ENCODE measurements around the gene INPP5A. TPM values are rescaled to one million over a fixed set of nuclear protein-coding genes. Genes with fewer than 3 reads are reported as not detected.

INPP5A gene
- total RNA-seq, 1 experiment from 2014 or later = 22.6 TPM

GRCh38 chr10:132630156-132630555 lies 92.6 kb downstream of the INPP5A start:
- H3K4me2 ChIP-seq (ENCODE audit: low read length) = no peak overlapping the region
- no peaks in the 10 kb centered on the region for H3K9me3 ChIP-seq (ENCODE audit: low read length)
- ChIA-PET POLR2A (ENCODE audit: unreplicated experiment) (no interaction called here), CTCF (no interaction called here)
- ATAC-seq (no peak), DNase-seq (no peak)
- 0 out of 2 replicates have a peak, but pooled peaks cover 3% of the 10 kb centered on the region for H3K4me1 ChIP-seq (ENCODE audit: insufficient read depth, low read length)
- no peak overlapping the region for H3K9ac ChIP-seq (ENCODE audit: low read length)
- no peaks in the 10 kb centered on the region for H3F3A ChIP-seq (ENCODE audit: low read length, unreplicated experiment)
- H4K20me1 ChIP-seq (ENCODE audit: low read length) = no peaks in the 10 kb centered on the region
- no peaks in the 10 kb centered on the region for H3K36me3 ChIP-seq (ENCODE audit: low read depth, low read length)
- no peak overlapping the region for H3K4me3 ChIP-seq (ENCODE audit: low read length)
- no peaks in the 10 kb centered on the region for H3K27me3 ChIP-seq (ENCODE audit: low read length)
- H3K79me2 ChIP-seq (ENCODE audit: low read length) = no peaks in the 10 kb centered on the region
- intact Hi-C loops (cut with micrococcal nuclease) = no loop called here
- no TSS peak for BruUV-seq (replicated peaks)
- TF ChIP-seq EZH2 (IDR thresholded peaks at IDR 0.05; ENCODE audit: low read length, unreplicated experiment) (no peak), EZH2phosphoT487 (IDR thresholded peaks at IDR 0.05; ENCODE audit: borderline replicate concordance, low read length) (no peak)
- no peak overlapping the region for H2AFZ ChIP-seq (ENCODE audit: low read length)
- H3K27ac ChIP-seq (ENCODE audit: low read length) = no peak overlapping the region
- H3K9me2 ChIP-seq (replicated peaks; ENCODE audit: low read length) = no peaks in the 10 kb centered on the region

DNA sequence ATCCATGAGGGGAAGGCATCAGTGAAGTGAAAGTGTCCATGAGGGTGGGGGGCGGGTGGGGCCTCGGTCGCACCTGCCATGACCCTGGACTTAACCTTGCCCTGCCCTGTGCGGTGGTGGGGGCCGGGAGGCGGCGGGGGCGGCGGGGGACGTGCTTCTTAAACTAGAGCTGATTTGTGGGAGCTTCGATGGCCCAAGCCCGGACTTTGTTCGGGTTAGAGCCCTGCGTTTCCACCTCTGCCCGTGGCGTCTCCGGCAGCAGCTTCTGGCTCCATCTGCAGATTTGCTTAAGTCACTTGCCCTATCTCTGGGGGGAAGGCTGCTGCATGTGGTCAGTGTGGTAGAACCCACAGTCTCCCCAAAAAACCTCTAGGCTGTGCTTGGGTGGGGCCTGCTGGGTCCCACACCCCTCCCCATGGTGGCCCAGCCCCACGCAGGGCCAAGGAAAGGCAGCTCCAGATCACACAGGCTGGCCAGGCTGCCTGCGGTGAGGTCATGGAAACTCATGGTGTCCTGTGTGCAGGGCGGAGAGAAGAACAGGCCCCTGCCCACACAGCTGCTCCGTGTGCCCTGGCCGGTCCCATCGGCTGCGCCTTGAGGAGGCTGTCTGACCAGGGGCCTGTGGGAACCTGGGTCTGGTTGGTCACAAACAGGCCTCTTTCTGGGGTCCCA lies 93.2 kb downstream of the INPP5A start:
- BruUV-seq (replicated peaks) = no TSS peak
- no peak overlapping the region for H2AFZ ChIP-seq (ENCODE audit: low read length)
- no peak overlapping the region for H3K4me2 ChIP-seq (ENCODE audit: low read length)
- H3K9me3 ChIP-seq (ENCODE audit: low read length) = no peaks in the 10 kb centered on the region
- no peaks in the 10 kb centered on the region for H3K36me3 ChIP-seq (ENCODE audit: low read depth, low read length)
- no peak overlapping the region for H3K27ac ChIP-seq (ENCODE audit: low read length)
- H3K27me3 ChIP-seq (ENCODE audit: low read length) = no peaks in the 10 kb centered on the region
- no peaks in the 10 kb centered on the region for H4K20me1 ChIP-seq (ENCODE audit: low read length)
- no peak for TF ChIP-seq EZH2phosphoT487 (IDR thresholded peaks at IDR 0.05; ENCODE audit: borderline replicate concordance, low read length)
- TF ChIP-seq, protein P1, sequence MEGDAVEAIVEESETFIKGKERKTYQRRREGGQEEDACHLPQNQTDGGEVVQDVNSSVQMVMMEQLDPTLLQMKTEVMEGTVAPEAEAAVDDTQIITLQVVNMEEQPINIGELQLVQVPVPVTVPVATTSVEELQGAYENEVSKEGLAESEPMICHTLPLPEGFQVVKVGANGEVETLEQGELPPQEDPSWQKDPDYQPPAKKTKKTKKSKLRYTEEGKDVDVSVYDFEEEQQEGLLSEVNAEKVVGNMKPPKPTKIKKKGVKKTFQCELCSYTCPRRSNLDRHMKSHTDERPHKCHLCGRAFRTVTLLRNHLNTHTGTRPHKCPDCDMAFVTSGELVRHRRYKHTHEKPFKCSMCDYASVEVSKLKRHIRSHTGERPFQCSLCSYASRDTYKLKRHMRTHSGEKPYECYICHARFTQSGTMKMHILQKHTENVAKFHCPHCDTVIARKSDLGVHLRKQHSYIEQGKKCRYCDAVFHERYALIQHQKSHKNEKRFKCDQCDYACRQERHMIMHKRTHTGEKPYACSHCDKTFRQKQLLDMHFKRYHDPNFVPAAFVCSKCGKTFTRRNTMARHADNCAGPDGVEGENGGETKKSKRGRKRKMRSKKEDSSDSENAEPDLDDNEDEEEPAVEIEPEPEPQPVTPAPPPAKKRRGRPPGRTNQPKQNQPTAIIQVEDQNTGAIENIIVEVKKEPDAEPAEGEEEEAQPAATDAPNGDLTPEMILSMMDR (conservative IDR thresholded peaks at IDR 0.05; ENCODE audit: low read depth, low read length) = no peak
- no peak for TF ChIP-seq EZH2 (IDR thresholded peaks at IDR 0.05; ENCODE audit: low read length, unreplicated experiment)
- no peaks in the 10 kb centered on the region for H3K9me2 ChIP-seq (replicated peaks; ENCODE audit: low read length)
- no peak for ATAC-seq
- CTCF ChIA-PET = no interaction called here
- H3K9ac ChIP-seq (ENCODE audit: low read length) = no peak overlapping the region
- intact Hi-C loops (cut with micrococcal nuclease) = no loop called here
- no peaks in the 10 kb centered on the region for H3K79me2 ChIP-seq (ENCODE audit: low read length)
- DNase-seq = no peak
- H3K4me1 ChIP-seq (ENCODE audit: insufficient read depth, low read length) = 0 out of 2 replicates have a peak, but pooled peaks cover 3% of the 10 kb centered on the region
- no peak overlapping the region for H3K4me3 ChIP-seq (ENCODE audit: low read length)
- POLR2A ChIA-PET (ENCODE audit: unreplicated experiment) = no interaction called here
- H3F3A ChIP-seq (ENCODE audit: low read length, unreplicated experiment) = no peaks in the 10 kb centered on the region

GRCh38 chr10:132631338-132631735 lies 93.8 kb downstream of the INPP5A start:
- no peak overlapping the region for H3K9ac ChIP-seq (ENCODE audit: low read length)
- DNase-seq (no peak), ATAC-seq (no peak)
- no peak overlapping the region for H3K4me3 ChIP-seq (ENCODE audit: low read length)
- TF ChIP-seq EZH2phosphoT487 (IDR thresholded peaks at IDR 0.05; ENCODE audit: borderline replicate concordance, low read length) = no peak
- no peak for TF ChIP-seq EZH2 (IDR thresholded peaks at IDR 0.05; ENCODE audit: low read length, unreplicated experiment)
- TF ChIP-seq, protein P1 (conservative IDR thresholded peaks at IDR 0.05; ENCODE audit: low read depth, low read length) = no peak
- no TSS peak for BruUV-seq (replicated peaks)
- intact Hi-C loops (cut with micrococcal nuclease) = no loop called here
- no peak overlapping the region for H3K27ac ChIP-seq (ENCODE audit: low read length)
- no peak overlapping the region for H2AFZ ChIP-seq (ENCODE audit: low read length)
- H3K4me1 ChIP-seq (ENCODE audit: insufficient read depth, low read length) = 0 out of 2 replicates have a peak, but pooled peaks cover 3% of the 10 kb centered on the region
- POLR2A ChIA-PET (ENCODE audit: unreplicated experiment) = no interaction called here
- no peaks in the 10 kb centered on the region for H4K20me1 ChIP-seq (ENCODE audit: low read length)
- no peaks in the 10 kb centered on the region for H3K36me3 ChIP-seq (ENCODE audit: low read depth, low read length)
- H3K4me2 ChIP-seq (ENCODE audit: low read length) = no peak overlapping the region
- CTCF ChIA-PET = no interaction called here
- H3K79me2 ChIP-seq (ENCODE audit: low read length) = no peaks in the 10 kb centered on the region
- no peaks in the 10 kb centered on the region for H3K27me3 ChIP-seq (ENCODE audit: low read length)
- H3K9me3 ChIP-seq (ENCODE audit: low read length) = no peaks in the 10 kb centered on the region
- no peaks in the 10 kb centered on the region for H3K9me2 ChIP-seq (replicated peaks; ENCODE audit: low read length)
- no peaks in the 10 kb centered on the region for H3F3A ChIP-seq (ENCODE audit: low read length, unreplicated experiment)

All from PC-3 (cell line).